Neural progenitor cell (in vitro differentiated cells): Measurements from ENCODE around the gene BABAM1.

Experiments
- EZH2 ChIP-seq: fragments of 200-600 bp; sonication (generic); IDR thresholded peaks from 2 replicates; pipeline ENCODE4 v1.6.1; 2017; ENCODE audit warnings: antibody characterized with exemption, mild to moderate bottlenecking, moderate library complexity
- TF ChIP-seq, protein P1 (sequence below): fragments of 200-600 bp; sonication (generic); IDR thresholded peaks from 2 replicates; pipeline ENCODE4 v1.5.1; 2017; ENCODE audit warnings: antibody characterized with exemption, mild to moderate bottlenecking

DNA sequence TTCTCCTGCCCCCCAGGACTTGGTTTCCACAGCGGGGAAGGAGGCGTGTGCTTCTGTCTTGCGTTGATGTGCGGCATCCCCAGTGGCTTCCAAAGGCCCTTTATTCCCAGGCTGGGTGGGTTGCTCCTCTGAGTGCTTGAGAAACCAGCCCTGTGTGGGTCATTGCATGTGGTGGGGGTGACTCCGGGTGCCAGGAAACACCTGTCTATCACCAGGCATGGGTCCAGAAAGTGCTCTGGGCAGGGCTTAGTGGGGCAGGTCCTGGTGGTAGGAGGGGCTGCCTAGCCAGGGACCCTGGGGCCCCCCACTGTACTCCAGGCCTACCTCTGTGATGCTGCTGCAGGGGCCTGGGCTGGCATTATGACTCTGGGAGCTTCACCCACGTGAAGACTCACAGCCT, 51.7 kb downstream of the BABAM1 start:
- TF ChIP-seq EZH2, result no peak
- TF ChIP-seq, protein P1, sequence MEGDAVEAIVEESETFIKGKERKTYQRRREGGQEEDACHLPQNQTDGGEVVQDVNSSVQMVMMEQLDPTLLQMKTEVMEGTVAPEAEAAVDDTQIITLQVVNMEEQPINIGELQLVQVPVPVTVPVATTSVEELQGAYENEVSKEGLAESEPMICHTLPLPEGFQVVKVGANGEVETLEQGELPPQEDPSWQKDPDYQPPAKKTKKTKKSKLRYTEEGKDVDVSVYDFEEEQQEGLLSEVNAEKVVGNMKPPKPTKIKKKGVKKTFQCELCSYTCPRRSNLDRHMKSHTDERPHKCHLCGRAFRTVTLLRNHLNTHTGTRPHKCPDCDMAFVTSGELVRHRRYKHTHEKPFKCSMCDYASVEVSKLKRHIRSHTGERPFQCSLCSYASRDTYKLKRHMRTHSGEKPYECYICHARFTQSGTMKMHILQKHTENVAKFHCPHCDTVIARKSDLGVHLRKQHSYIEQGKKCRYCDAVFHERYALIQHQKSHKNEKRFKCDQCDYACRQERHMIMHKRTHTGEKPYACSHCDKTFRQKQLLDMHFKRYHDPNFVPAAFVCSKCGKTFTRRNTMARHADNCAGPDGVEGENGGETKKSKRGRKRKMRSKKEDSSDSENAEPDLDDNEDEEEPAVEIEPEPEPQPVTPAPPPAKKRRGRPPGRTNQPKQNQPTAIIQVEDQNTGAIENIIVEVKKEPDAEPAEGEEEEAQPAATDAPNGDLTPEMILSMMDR, result no peak
